Activated CD4-positive, alpha-beta T cell treated with anti-CD3 and anti-CD28 coated beads, Interleukin-2, amount 50 U/mL, for 24 hours (primary cell): ENCODE results near the gene HOXA4.

ENCODE experiments used
- DNase-seq, 2 donors: peaks; one replicate each; pipeline ENCODE4 v3.0.0-alpha.2; 2020; ENCODE audit warnings: low read depth in 1 of 2, low spot score in 1 of 2

The HOXA4 gene

DNA sequence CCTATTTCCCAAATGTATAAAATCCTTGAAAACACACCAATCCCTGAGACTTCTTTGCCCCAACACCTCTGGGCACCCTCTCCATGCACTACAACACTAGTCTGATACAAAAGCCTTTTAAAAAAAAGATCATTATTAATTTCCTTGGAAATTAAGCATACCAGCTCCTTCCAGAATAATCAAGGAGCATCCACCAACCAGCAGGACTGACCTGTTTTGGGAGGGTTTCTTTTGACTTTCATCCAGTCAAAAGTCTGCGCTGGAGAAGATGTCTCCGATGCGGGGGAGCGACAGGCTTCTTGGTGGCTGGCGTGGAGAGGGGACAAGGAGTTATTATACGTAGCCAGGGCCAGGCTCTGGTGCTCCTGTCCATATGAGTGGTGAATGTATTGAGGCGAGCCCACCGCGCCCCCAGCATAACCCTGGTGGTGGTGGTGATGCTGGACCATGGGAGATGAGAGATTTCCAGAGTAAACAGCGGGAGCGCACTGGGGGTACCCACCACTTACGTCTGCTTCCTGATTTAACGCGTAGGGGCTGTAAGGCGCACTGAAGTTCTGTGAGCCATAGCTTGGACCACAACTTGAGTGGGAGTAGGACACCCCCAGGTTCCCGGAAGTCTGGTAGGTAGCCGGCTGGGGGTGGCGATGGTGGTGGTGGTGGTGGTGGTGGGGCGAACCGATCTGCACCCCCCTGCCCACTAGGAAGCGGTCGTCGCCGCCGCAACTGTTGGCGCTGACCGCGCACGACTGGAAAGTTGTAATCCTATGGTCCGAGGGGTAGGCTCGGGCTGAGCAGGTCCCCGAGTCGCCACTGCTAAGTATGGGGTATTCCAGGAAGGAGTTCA is 35.3 kb downstream of the HOXA4 start:
- no peak for DNase-seq

DNA sequence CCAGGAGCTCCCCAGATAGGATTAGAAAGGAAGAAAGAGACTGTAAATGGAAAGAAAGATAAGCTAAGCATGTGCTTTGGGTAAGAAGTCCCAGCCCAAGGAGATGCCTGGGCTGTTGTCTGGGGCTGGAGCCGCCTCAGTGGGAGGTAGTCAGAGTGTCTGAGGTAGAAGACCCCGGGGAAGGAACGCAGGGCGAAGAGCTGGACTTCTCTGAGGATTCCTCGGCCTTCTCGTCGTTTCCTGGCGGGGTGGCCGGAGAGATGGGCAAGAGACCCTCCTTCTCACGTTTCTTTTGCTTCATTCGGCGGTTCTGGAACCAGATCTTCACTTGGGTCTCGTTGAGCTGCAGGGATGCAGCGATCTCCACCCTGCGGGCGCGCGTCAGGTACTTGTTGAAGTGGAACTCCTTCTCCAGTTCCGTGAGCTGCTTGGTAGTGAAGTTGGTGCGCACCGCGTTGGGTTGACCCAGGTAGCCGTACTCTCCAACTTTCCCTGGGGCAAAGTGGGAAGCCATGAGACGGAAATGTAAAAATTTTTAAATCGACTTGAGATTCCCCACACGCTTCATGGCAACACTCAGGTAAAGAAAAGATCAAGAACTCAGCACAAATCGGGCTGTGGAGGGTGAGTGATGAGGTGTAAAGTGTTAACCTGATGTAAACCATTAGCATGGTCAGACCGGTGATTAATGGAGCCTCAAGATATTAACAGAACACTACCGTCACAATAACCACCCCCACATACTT is 36.1 kb downstream of the HOXA4 start:
- no peak for DNase-seq

DNA sequence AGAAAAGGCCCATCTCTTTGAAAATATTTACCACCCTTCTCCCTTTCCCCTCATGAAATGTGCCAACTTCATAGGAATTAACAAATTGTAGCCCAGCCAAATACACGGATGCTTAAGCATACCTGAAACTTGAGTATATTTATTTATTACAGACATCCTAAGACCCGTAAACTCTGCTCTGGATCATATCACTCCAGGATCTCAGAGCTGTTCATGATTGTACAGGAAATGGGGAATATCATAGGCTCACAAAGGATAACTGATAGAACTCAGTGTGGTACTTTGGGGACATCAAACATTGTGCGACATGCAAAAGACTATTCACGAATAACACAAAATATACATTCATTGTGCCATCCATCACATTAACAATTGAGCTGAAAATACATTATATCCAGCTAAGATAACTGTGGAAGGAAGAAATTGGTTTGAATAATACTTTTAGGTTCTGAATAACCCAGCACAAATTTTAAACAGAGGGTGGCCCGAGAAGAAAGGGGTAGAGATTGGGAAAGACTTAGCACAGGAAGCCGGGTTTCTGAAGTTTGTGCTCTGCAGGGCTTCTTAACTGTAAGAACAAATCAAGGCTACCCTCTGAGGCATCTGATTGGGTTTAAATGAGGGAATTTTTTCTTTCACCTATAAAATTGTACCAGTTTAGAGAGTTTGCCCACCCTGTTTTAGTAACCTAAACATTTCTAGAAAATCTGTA is 37.2 kb downstream of the HOXA4 start:
- no peak for DNase-seq

DNA sequence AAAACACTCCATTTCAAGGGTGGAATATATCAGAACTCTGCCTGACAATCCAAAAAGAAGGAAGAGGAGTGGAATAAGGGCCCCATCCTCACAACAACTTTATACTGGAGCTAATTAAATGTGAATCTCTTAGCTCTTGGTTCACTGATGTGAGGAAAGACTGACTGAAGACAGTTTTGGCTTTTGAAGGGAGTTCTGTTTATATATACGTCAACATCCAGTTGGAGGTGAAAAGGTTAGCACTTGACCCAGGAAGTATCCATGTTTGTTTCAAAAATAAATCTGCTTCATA is 37.8 kb downstream of the HOXA4 start:
- DNase-seq, result no peak

DNA sequence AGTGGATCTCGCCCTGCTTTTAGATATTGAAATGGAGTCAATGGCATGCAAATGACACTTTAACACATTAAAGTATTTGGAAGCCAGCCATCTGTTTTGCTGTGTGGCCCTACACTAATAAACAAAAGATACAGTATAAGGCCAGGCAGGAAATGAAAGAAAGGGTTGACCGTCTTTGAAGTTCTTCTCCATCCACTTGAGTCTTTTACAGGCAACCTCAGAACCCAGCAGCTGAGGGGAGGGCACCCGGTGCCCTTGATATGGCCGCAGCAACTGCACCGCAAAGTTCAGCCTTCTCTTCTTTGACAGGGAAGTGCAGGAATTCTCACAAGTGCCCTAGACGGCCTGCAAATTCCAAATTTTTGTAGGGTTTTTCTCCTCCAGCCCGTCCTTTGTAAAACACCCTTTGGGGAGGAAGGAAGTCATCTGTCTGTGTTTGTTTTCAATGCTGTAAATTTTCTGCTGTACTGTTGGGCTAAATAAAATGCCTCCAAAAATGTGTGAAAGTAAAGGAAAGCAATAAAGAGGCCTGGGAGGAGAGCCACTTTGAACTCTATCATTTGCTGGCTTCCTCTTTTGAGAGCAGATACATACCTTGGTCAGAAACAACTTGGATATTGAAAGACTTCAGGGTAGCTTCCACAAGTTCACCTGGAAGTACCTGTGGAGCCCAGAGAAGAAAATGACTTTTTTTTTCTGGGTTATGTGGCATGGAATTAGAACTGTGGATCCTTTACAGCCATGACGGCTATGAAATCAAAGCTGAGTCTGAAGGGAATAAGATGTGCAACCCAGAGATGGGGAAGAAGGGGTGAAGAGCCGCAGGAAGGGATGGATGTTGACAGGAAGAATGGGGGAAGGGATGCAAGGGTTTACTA is 38.4 kb downstream of the HOXA4 start:
- no peak for DNase-seq

DNA sequence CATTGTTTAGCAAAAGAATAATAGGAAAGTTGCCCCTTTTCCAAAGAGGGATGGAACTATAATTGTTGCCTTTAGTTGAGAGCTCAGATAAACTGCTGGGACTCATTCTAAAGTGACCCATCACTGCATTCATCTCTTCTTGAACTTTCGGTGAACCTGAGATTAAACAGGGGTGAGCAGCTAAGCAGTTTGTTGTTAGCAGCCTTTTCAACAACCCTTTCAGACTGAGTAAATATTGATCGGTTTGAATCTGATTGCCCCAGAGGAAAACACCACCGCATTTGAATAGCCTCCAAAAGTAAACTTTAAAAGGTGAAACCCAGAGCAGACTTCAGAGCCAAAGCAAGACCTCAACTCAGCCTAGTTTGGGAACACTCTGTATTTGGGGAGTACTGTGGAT is 39.5 kb downstream of the HOXA4 start:
- no peak for DNase-seq

DNA sequence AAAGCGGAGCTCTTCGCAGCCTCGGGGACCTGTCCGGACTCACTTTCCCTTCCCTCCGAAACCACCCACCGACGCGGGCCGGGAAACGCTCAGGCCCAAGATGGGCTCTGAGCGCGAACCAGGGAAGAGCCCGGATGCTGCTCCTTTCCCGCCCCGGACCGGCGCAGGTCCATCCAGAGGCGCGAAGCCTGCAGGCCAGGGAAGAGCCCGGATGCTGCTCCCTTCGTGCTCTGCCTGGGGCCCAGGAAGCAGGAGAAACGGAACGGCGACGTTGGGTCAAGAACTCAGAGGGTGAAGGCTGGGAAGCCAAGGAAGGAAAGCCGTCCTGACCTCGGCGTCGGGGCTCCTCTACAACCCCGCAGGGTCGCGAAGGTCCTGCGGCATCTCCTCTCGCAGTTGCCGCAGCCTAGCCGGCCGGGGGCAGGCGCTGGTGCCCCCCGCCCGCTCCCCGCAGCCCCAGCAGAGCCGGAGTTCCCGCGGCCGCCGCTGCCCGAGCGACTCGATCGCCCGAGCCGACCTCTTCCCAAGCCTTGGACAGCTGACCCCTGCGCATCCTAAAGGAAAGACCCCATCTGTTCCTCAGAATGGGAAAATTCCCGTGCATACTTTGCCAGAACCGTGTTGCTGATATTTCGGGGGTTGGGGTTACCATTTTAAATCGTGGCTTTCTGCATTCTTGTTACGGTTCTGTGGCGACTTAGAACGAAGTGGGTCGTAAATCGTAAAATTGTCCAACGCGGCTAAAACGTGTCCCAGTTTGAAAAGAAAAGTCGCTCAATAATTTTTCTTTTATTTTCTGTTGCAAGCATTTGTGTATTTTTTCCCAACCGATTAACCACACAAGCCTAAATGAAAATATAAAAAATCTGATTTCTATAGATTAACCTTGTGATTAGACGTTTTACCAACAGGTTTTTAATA is 42.3 kb downstream of the HOXA4 start:
- DNase-seq, result no peak

DNA sequence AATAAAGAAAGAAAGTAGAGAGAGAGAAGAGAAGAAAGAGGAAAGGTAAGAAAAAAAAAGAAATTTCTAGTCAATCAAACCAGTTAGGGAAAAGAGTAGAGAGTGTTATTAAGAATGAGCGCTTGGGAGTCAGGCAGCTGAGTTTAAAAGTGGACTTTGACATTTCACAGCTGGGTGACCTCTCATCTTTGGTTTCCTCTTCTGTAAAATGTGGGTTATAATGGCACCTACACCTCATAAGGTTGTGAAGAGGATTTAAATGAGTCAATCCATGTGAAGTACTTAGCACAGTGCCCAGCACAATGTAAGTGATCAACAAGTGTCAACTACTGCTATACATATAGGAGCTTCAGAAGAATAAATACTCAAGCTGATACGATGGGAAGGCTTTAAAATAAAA is 46.9 kb downstream of the HOXA4 start:
- DNase-seq, result no peak

DNA sequence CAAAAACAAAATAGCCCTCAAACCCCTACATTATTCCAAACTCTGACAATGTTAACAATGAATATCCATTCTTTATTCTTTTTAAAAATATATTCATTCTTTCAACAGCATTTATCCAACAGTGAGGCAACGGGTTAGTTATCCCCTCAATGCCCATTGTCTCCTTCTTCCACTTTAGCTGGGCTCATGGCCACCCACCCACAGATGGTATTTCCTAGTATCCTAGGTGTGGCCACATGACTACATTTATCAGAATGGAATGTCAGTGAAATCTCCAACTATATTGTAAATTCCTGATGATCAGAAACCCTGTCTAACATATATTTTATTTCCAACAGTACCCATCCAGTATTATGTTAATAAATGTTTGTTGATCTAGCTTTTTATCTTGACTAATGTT is 48.4 kb downstream of the HOXA4 start:
- DNase-seq, result no peak

DNA sequence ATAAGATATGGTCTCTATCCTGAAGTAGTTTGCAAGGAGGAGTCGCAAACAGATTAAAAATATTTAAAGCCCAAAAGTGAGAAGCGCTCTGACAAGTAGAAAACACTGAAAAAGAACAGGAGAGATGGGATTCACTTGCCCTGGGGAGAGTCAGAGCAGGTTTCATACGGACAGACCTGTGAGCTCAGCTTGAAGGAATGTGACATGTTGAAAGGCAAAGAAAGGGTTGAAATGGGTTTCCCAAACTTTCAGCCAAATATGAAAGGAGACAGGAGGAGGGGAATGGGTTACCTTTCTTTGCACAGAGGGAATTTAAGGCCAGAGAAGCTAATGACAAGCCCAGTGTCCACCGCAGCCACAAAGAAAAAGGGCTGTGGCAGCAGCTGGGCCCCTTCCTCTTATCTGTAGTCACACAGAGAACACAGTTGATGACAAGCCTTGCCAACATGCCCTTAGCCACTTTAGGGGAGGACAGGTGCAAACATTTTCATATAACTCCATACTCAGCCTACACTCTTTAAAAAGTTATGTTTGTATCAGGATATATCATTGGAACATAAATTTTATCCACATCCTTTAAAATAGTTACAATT is 49.6 kb downstream of the HOXA4 start:
- DNase-seq, result no peak

DNA sequence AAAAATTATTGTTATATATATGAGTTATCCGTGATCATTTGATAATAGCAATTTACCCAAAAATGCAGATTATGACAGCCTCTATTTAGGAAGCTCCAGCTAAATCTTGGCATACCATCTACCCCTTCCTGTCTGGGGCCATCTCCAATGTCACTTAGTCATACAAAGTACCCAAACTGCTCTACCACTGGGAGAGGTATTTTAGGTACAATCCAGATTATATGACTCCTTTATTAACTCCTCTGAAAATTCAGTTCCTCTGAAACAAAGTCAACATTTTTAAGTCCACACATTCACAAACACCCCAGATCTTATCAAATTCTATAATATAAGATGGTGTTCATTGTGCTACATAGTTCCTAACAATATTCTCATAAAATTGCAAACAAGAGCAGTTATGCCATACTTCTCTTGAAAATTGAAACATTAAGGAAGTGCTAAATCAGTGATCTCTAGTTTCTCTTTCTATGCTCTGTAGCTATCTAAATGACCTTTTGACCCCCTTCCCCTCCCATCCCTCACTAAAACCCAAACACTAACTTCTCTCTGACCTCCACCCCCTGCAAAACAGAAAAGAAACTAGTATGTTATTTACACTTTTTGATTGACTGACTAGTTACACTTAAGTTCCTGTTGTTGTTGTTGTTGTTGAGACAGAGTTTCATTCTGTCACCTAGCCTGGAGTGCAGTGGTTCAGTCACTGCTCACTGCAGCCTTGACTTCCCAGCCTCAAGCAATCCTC is 51.2 kb downstream of the HOXA4 start:
- DNase-seq, result no peak

DNA sequence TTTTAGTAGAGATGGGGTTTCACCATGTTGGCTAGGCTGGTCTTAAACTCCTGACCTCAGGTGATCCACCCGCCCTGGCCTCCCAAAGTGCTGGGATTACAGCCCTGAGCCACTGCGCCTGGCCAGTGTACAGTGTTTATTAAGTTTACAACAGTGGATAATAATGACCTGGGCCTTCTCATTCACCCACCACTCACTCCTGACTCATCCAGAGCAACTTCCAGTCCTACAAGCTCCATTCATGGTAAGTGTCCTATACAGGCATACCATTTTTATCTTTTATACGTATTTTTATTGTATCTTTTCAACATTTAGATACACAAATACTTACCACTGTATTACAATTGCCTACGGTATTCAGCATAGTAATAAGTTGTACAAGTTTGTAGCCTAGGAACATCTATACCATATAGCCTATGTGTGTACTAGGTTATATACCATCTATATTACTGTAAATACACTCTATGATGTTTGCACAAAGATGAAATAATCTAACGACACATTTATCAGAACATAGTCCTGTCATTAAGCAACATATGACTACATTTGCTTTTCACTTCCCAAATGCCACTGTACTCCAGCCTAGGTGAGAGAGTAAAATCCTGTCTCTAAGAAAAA is 51.8 kb downstream of the HOXA4 start:
- DNase-seq, result no peak
